IPS-18c (cell line): ENCODE results near the gene SCD5.

Experiments used
- H3K4me3 ChIP-seq: 2 replicates; pipeline ENCODE4 v1.7.0; 2013; ENCODE audit warnings: low read depth, mild to moderate bottlenecking, low read length, moderate library complexity; ENCODE audit not compliant: insufficient read depth
- H3K9me3 ChIP-seq: one replicate; pipeline ENCODE4 v1.6.1; 2013; ENCODE audit warnings: mild to moderate bottlenecking, low read length, moderate library complexity; ENCODE audit not compliant: control insufficient read depth, insufficient read depth

SCD5 gene

GRCh38 chr4:82606622-82607021 lies 192.0 kb downstream of the SCD5 start:
- Histone ChIP-seq H3K4me3 (no peak overlapping the region), H3K9me3 (no peaks in the 10 kb centered on the region)

GRCh38 chr4:82604522-82604921 lies 194.1 kb downstream of the SCD5 start:
- Histone ChIP-seq H3K4me3 (no peak overlapping the region), H3K9me3 (no peaks in the 10 kb centered on the region)

- Histone ChIP-seq H3K9me3 (no peaks in the 10 kb centered on the region), H3K4me3 (no peak overlapping the region)
Measured at GRCh38 chr4:82601242-82602015, 197.2 kb downstream of the SCD5 start.

GRCh38 chr4:82599336-82599735 lies 199.3 kb downstream of the SCD5 start:
- no peak overlapping the region for H3K4me3 ChIP-seq

GRCh38 chr4:82594456-82594855 lies 204.1 kb downstream of the SCD5 start:
- no peak overlapping the region for H3K4me3 ChIP-seq

More at GRCh38 chr4:82599336-82599735, 199.3 kb downstream of the SCD5 start:
- no peaks in the 10 kb centered on the region for H3K9me3 ChIP-seq

GRCh38 chr4:82593411-82593810 lies 205.2 kb downstream of the SCD5 start:
- H3K4me3 ChIP-seq: no peak overlapping the region
- H3K9me3 ChIP-seq: no peaks in the 10 kb centered on the region

More at GRCh38 chr4:82594456-82594855, 204.1 kb downstream of the SCD5 start:
- H3K9me3 ChIP-seq: no peaks in the 10 kb centered on the region

GRCh38 chr4:82592639-82593038 lies 206.0 kb downstream of the SCD5 start:
- Histone ChIP-seq H3K4me3 (no peak overlapping the region), H3K9me3 (no peaks in the 10 kb centered on the region)

GRCh38 chr4:82591592-82591991 lies 207.0 kb downstream of the SCD5 start:
- no peaks in the 10 kb centered on the region for H3K9me3 ChIP-seq
- no peak overlapping the region for H3K4me3 ChIP-seq

GRCh38 chr4:82589756-82590155 lies 208.8 kb downstream of the SCD5 start:
- no peak overlapping the region for H3K4me3 ChIP-seq
- H3K9me3 ChIP-seq: no peaks in the 10 kb centered on the region

- H3K4me3 ChIP-seq: no peak overlapping the region
- H3K9me3 ChIP-seq: no peaks in the 10 kb centered on the region
Measured at GRCh38 chr4:82588771-82589270, 209.8 kb downstream of the SCD5 start.

GRCh38 chr4:82587826-82588540 lies 210.6 kb downstream of the SCD5 start:
- no peak overlapping the region for H3K4me3 ChIP-seq
- H3K9me3 ChIP-seq: no peaks in the 10 kb centered on the region

GRCh38 chr4:82585690-82586435 lies 212.7 kb downstream of the SCD5 start:
- no peaks in the 10 kb centered on the region for H3K9me3 ChIP-seq
- H3K4me3 ChIP-seq: no peak overlapping the region

- Histone ChIP-seq H3K9me3 (no peaks in the 10 kb centered on the region), H3K4me3 (no peak overlapping the region)
Measured at GRCh38 chr4:82584931-82585330, 213.7 kb downstream of the SCD5 start.

GRCh38 chr4:82583897-82584587 lies 214.6 kb downstream of the SCD5 start:
- no peaks in the 10 kb centered on the region for H3K9me3 ChIP-seq
- no peak overlapping the region for H3K4me3 ChIP-seq

- no peak overlapping the region for H3K4me3 ChIP-seq
- no peaks in the 10 kb centered on the region for H3K9me3 ChIP-seq
Measured at GRCh38 chr4:82579932-82580331, 218.7 kb downstream of the SCD5 start.
